Measurements from ENCODE around the gene C2CD2L.

Gene C2CD2L

GRCh38 chr11:119155733-119156492 lies 48.8 kb downstream of the C2CD2L start:
- FAIRE-seq, result no peak
- TF ChIP-seq, protein P1, sequence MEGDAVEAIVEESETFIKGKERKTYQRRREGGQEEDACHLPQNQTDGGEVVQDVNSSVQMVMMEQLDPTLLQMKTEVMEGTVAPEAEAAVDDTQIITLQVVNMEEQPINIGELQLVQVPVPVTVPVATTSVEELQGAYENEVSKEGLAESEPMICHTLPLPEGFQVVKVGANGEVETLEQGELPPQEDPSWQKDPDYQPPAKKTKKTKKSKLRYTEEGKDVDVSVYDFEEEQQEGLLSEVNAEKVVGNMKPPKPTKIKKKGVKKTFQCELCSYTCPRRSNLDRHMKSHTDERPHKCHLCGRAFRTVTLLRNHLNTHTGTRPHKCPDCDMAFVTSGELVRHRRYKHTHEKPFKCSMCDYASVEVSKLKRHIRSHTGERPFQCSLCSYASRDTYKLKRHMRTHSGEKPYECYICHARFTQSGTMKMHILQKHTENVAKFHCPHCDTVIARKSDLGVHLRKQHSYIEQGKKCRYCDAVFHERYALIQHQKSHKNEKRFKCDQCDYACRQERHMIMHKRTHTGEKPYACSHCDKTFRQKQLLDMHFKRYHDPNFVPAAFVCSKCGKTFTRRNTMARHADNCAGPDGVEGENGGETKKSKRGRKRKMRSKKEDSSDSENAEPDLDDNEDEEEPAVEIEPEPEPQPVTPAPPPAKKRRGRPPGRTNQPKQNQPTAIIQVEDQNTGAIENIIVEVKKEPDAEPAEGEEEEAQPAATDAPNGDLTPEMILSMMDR (IDR thresholded peaks at IDR 0.05; ENCODE audit: insufficient read depth, missing control alignments), result no peak
- no peak for DNase-seq (ENCODE audit: insufficient read length, low spot score)

- DNase-seq (ENCODE audit: insufficient read length, low spot score) (no peak), FAIRE-seq (no peak)
- TF ChIP-seq, protein P1 (IDR thresholded peaks at IDR 0.05; ENCODE audit: insufficient read depth, missing control alignments), result no peak
Observed at GRCh38 chr11:119156496-119156895, 49.4 kb downstream of the C2CD2L start.

- peak; percentile 98 for DNase-seq (ENCODE audit: insufficient read length, low spot score)
Observed at GRCh38 chr11:119157063-119157462, 49.9 kb downstream of the C2CD2L start.

GRCh38 chr11:119158467-119158866 lies 51.3 kb downstream of the C2CD2L start:
- TF ChIP-seq, protein P1 (IDR thresholded peaks at IDR 0.05; ENCODE audit: insufficient read depth, missing control alignments), result no peak
- DNase-seq (ENCODE audit: insufficient read length, low spot score) (no peak), FAIRE-seq (no peak)

More at GRCh38 chr11:119157063-119157462, 49.9 kb downstream of the C2CD2L start:
- TF ChIP-seq, protein P1 (IDR thresholded peaks at IDR 0.05; ENCODE audit: insufficient read depth, missing control alignments), result no peak
- peak; percentile 94 for FAIRE-seq

DNA sequence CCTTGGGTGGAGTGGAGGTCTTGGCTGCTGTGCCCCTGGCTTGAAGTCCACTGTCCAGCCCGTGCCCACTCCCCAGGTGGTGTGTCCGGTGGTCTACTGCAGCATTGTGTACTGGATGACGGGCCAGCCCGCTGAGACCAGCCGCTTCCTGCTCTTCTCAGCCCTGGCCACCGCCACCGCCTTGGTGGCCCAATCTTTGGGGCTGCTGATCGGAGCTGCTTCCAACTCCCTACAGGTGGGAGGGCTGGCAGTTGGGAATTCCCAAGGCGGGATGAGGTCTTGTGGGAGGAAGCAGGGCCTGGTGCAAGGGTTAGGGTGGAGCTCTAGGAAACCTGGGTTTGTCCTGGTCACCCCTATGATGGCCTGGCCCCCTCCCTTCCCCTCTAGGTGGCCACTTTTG lies 53.0 kb downstream of the C2CD2L start:
- FAIRE-seq (no peak), DNase-seq (ENCODE audit: insufficient read length, low spot score) (no peak)
- TF ChIP-seq, protein P1 (IDR thresholded peaks at IDR 0.05; ENCODE audit: insufficient read depth, missing control alignments), result no peak

- FAIRE-seq, result no peak
Observed at GRCh38 chr11:119161871-119162270, 54.7 kb downstream of the C2CD2L start.

More at GRCh38 chr11:119161871-119162270, 54.7 kb downstream of the C2CD2L start:
- no peak for DNase-seq (ENCODE audit: insufficient read length, low spot score)
- TF ChIP-seq, protein P1 (IDR thresholded peaks at IDR 0.05; ENCODE audit: insufficient read depth, missing control alignments), result no peak
